ENCODE measurements around the gene NMNAT2. TPM values are rescaled to one million over a fixed set of nuclear protein-coding genes. Genes with fewer than 3 reads are reported as not detected.

NMNAT2 gene
- total and polyA plus RNA-seq, 2 of the 13 experiments (the other 11 are each of a cell fraction or from before 2014, with no cell fraction given): not detected

- TF ChIP-seq IRF1 (CRISPR knock-in tag; IDR thresholded peaks at IDR 0.05; ENCODE audit: low read depth): no peak
- no peak for TF ChIP-seq ARNT (IDR thresholded peaks at IDR 0.05)
- TF ChIP-seq ZFYVE20 (CRISPR knock-in tag; IDR thresholded peaks at IDR 0.05; ENCODE audit: borderline replicate concordance, low read depth): no peak
Measured at GRCh38 chr1:183218027-183218618, 200.1 kb downstream of the NMNAT2 start (continued).

GRCh38 chr1:183215936-183216335 lies 202.2 kb downstream of the NMNAT2 start:
- Histone ChIP-seq H2AFZ (ENCODE audit: low read length) (no peak overlapping the region), H3K27me3 (ENCODE audit: control insufficient read depth in 1 of 2, insufficient read depth in 2 of 2, low read length in 2 of 2) (0 out of 5 replicates have a peak, but pooled peaks cover 0 to 4% of the 10 kb centered on the region in 2 experiments), H3K9ac (ENCODE audit: insufficient read depth, low read depth, low read length) (no peak overlapping the region), H3K36me3 (replicated peaks in 1 of 2; ENCODE audit: control insufficient read depth in 1 of 2, insufficient read depth in 2 of 2, low read length in 2 of 2) (no peaks in the 10 kb centered on the region), H3K27ac (ENCODE audit: extremely low read length, insufficient read depth, low read length) (no peak overlapping the region), H3K4me1 (ENCODE audit: insufficient read depth, low read length) (no peaks in the 10 kb centered on the region), H3K9me3 (ENCODE audit: low read length) (no peaks in the 10 kb centered on the region), H3K4me2 (ENCODE audit: low read depth, low read length) (no peak overlapping the region), H3K4me3 (replicated peaks in 1 of 3; ENCODE audit: insufficient read depth in 1 of 3, low read depth in 2 of 3, low read length in 3 of 3) (no peak overlapping the region), H3K79me2 (ENCODE audit: insufficient read depth, low read length) (no peaks in the 10 kb centered on the region), H4K20me1 (ENCODE audit: insufficient read depth, low read length) (no peaks in the 10 kb centered on the region)
- WGBS (ENCODE audit: low lambda C conversion rate): 0% methylated on average over 2 of the region's 4 CpGs
- intact Hi-C loops (cut with micrococcal nuclease; ENCODE audit: unreplicated experiment): no loop called here
- DNase-seq (ENCODE audit: low spot score) (no peak), ATAC-seq (no peak), FAIRE-seq (no peak)
- ChIA-PET CTCF (ENCODE audit: low intra/inter-chr PET ratio, low total read pairs) (no interaction called here), POLR2A (interaction anchor here (0.6 kb wide), 1 partner anchor 156 kb away, joined by 3 read pairs; no protein-coding TSS in a partner anchor)
- in situ Hi-C loops (cut with HindIII; ENCODE audit: extremely low pct_ligation_motif_present, low pct_unique_long_range_greater_than_20kb): no loop called here
- BruUV-seq (replicated peaks): no TSS peak
- TF ChIP-seq ZNF12 (CRISPR knock-in tag; IDR thresholded peaks at IDR 0.05) (no peak), ZNF709 (CRISPR knock-in tag; IDR thresholded peaks at IDR 0.05) (no peak), ARID4A (CRISPR knock-in tag; IDR thresholded peaks at IDR 0.05; ENCODE audit: borderline replicate concordance) (no peak), LBX2 (CRISPR knock-in tag; IDR thresholded peaks at IDR 0.05; ENCODE audit: borderline replicate concordance) (no peak), SCMH1 (CRISPR knock-in tag; IDR thresholded peaks at IDR 0.05; ENCODE audit: borderline replicate concordance) (no peak), CSRNP2 (CRISPR knock-in tag; conservative IDR thresholded peaks at IDR 0.05; ENCODE audit: low read depth) (no peak), MNT (IDR thresholded peaks at IDR 0.05) (no peak), HNF1B (CRISPR knock-in tag; IDR thresholded peaks at IDR 0.05) (no peak), KLF11 (CRISPR knock-in tag; IDR thresholded peaks at IDR 0.05) (no peak)

Data from HepG2 (cell line).